ENCODE data around the gene KCNG2.

DNA sequence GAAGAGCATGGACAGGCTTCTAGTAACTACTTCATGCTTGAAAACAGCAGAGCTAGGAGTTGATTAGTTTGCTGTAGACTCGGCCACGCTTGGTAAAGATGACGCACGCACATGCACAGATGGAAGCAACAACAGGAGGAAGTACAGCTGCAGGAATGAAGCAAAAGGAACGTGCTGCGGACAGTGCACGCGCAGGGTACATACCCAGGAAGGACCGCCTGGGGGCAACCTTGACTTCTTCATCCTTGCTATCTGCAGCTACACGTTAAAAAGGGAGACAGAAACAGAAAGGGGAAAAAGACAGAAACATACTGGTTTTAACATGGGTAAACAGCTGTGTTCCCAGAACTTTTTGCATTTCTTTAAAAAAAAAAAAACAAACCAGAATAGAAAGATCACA is 136.0 kb downstream of the KCNG2 start:
- TF ChIP-seq, protein P1, sequence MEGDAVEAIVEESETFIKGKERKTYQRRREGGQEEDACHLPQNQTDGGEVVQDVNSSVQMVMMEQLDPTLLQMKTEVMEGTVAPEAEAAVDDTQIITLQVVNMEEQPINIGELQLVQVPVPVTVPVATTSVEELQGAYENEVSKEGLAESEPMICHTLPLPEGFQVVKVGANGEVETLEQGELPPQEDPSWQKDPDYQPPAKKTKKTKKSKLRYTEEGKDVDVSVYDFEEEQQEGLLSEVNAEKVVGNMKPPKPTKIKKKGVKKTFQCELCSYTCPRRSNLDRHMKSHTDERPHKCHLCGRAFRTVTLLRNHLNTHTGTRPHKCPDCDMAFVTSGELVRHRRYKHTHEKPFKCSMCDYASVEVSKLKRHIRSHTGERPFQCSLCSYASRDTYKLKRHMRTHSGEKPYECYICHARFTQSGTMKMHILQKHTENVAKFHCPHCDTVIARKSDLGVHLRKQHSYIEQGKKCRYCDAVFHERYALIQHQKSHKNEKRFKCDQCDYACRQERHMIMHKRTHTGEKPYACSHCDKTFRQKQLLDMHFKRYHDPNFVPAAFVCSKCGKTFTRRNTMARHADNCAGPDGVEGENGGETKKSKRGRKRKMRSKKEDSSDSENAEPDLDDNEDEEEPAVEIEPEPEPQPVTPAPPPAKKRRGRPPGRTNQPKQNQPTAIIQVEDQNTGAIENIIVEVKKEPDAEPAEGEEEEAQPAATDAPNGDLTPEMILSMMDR (IDR thresholded peaks at IDR 0.05 in 4 of 5, conservative IDR thresholded peaks at IDR 0.05 in 1 of 5) = no peak
- TF ChIP-seq POLR2A (IDR thresholded peaks at IDR 0.05) = no peak
